Inflammatory macrophage treated with lipopolysaccharide for 4 hours (primary cell): ENCODE results near the gene GRID2IP.
"Not testable (repeated sequence)": the region's sequence is repeated elsewhere in the genome, so short reads cannot be mapped to it uniquely, and the experiment has no call there.

Experiments
- DNase-seq: peaks from one replicate; pipeline ENCODE4 v3.0.0-alpha.2; 2020

Gene GRID2IP

GRCh38 chr7:6481445-6481844 lies 69.8 kb downstream of the GRID2IP start:
- no peak for DNase-seq

GRCh38 chr7:6480323-6480660 lies 71.0 kb downstream of the GRID2IP start:
- no peak for DNase-seq

GRCh38 chr7:6479067-6479466 lies 72.2 kb downstream of the GRID2IP start:
- no peak for DNase-seq

- DNase-seq, result no peak
These were observed 73.1 kb downstream of the GRID2IP start for GRCh38 chr7:6478186-6478585.

GRCh38 chr7:6477318-6477660 lies 74.0 kb downstream of the GRID2IP start:
- DNase-seq, result no peak

GRCh38 chr7:6476596-6477317 lies 74.5 kb downstream of the GRID2IP start:
- DNase-seq, result peak; percentile 23

- DNase-seq, result no peak
These were observed 75.7 kb downstream of the GRID2IP start for GRCh38 chr7:6475433-6476186.

- no peak for DNase-seq
These were observed 85.4 kb downstream of the GRID2IP start for GRCh38 chr7:6465862-6466261.

GRCh38 chr7:6463609-6464008 lies 87.7 kb downstream of the GRID2IP start:
- DNase-seq, result not testable (repeated sequence)

GRCh38 chr7:6461946-6462550 lies 89.2 kb downstream of the GRID2IP start:
- no peak for DNase-seq

GRCh38 chr7:6460990-6461584 lies 90.2 kb downstream of the GRID2IP start:
- DNase-seq, result no peak

GRCh38 chr7:6460303-6460702 lies 91.0 kb downstream of the GRID2IP start:
- DNase-seq, result no peak

GRCh38 chr7:6458676-6459075 lies 92.6 kb downstream of the GRID2IP start:
- DNase-seq, result not testable (repeated sequence)

- no peak for DNase-seq
These were observed 97.5 kb downstream of the GRID2IP start for GRCh38 chr7:6453734-6454133.

- no peak for DNase-seq
These were observed 100.0 kb downstream of the GRID2IP start for GRCh38 chr7:6451224-6451705.

GRCh38 chr7:6450591-6450990 lies 100.7 kb downstream of the GRID2IP start:
- not testable (repeated sequence) for DNase-seq

GRCh38 chr7:6449884-6450283 lies 101.4 kb downstream of the GRID2IP start:
- not testable (repeated sequence) for DNase-seq

- DNase-seq, result no peak
These were observed 102.2 kb downstream of the GRID2IP start for GRCh38 chr7:6448943-6449543.

GRCh38 chr7:6447581-6448199 lies 103.6 kb downstream of the GRID2IP start, which contains the start of gene DAGLB:
TSS of gene DAGLB (minus strand) at chr7:6447954. CDS start at chr7:6447842, 112 bp downstream.
- DNase-seq, result peak; percentile 95
